Muscle of leg (tissue), 11 donors: Measurements from ENCODE around the gene INSYN2B. TPM values are rescaled to one million over a fixed set of nuclear protein-coding genes. Genes with fewer than 3 reads are reported as not detected.

ENCODE experiments used
- DNase-seq: peaks from one replicate; pipeline ENCODE4 v3.0.0; 2013
- H3K27ac ChIP-seq: one replicate; pipeline ENCODE4 v1.5.1; 2013; ENCODE audit warnings: mild to moderate bottlenecking, low read length, control low read depth
- H3K27me3 ChIP-seq: one replicate; pipeline ENCODE4 v1.6.1; 2013; ENCODE audit warnings: low read length; ENCODE audit not compliant: control insufficient read depth, insufficient read depth
- H3K36me3 ChIP-seq: one replicate; pipeline ENCODE4 v1.6.1; 2013; ENCODE audit warnings: low read length; ENCODE audit not compliant: control insufficient read depth, insufficient read depth
- H3K4me1 ChIP-seq: one replicate; pipeline ENCODE4 v1.6.1; 2013; ENCODE audit warnings: low read length; ENCODE audit not compliant: control insufficient read depth, insufficient read depth
- H3K4me3 ChIP-seq: one replicate; pipeline ENCODE4 v1.5.1; 2013; ENCODE audit warnings: low read length, control low read depth
- H3K9me3 ChIP-seq: replicated peaks from 2 replicates; pipeline ENCODE4 v1.6.1; 2013; ENCODE audit warnings: low read depth, low read length; ENCODE audit not compliant: control insufficient read depth
- WGBS: methylation state at CpG from one replicate; pipeline ENCODE4 v1.1.5; 2013; ENCODE audit warnings: missing lambda C conversion rate; ENCODE audit not compliant: insufficient coverage; 5-methylcytosine and 5-hydroxymethylcytosine counted together
- polyA plus RNA-seq, 8 donors: library from polyadenylated mRNA; unstranded; fragments of 120-200 nt; gene quantifications; one replicate each; pipeline versions ENCODE4 v1.2.1 to v1.2.3, GENCODE V29; 2013; ENCODE audit warnings: inconsistent platforms in 1 of 8, low replicate concordance in 1 of 8; ENCODE audit not compliant: insufficient read length in 8 of 8, insufficient read depth in 1 of 8
- total RNA-seq: library from RNA; stranded (reverse); fragments of 120-200 nt; gene quantifications from one replicate; pipeline ENCODE4 v1.2.4, GENCODE V29; 2013

INSYN2B gene
- total and polyA plus RNA-seq, 9 donors = 0.04 to 0.46 (median 0.26) TPM

DNA sequence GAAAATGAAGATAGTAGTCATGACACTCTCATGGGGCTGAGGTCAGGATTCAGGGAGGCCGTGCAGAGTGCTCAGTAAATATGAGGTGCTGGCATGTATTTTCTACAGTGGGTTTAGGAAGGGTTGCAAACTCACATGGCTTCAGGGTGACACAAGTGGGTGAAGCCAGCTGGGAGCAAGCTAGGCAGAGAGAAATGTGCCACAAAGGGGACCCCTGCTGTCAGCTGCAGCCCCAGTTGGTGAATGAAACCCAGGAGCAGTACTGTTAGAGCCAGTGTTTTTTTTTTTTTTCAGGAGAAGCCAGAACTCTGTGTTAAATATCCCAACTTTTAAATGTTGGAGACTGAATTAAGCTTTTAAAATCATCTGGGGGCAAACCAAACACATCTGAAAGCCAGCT, 75.3 kb downstream of the INSYN2B start:
- H3K27me3 ChIP-seq = no peaks in the 10 kb centered on the region
- H3K4me1 ChIP-seq = peaks cover 6% of the 10 kb centered on the region
- DNase-seq = no peak
- no peaks in the 10 kb centered on the region for H3K36me3 ChIP-seq
- 55% methylated on average over 1 of the region's 1 CpG for WGBS
- H3K9me3 ChIP-seq = no peaks in the 10 kb centered on the region
- no peak overlapping the region for H3K4me3 ChIP-seq
- H3K27ac ChIP-seq = no peak overlapping the region

DNA sequence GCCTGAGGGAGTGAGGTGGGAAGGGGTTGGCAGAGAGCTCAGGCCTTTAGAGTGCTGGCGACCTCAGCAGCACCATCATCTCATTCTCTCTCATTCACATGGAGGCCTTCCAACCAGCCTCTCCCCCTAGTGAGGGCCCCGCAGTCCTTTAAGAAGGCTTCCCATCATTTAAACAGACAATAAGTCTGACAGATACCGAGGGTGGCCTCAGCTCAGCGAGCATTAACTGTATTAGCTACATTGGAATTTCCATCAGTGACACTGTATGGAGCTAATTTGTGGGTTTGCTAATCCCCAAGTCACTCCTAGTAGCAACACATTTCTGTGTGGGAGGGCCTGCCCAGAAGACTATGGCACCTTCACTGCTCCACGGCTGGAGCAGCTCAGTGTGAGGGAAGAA, 75.8 kb downstream of the INSYN2B start:
- H3K4me1 ChIP-seq = peaks cover 6% of the 10 kb centered on the region

DNA sequence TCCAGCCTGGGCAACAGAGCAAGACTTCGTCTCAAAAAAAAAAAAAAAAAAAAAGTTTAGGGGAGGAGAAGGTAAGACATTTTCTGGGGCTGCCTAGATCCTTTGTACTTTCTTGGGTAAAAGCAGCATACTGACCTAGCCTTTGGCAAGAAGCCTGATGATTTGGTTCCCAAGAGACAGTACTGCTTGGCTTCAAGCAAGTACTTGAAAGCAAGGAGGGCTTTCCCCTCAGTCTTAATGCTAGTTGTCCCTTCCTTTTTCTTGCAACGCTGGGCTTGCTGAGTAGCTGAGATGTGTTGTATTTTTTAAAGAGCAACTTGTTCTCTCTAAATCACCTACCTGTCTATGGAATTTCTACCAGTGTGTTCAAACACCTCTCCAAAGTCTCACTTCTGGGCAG, 76.2 kb downstream of the INSYN2B start:
- DNase-seq = peak; percentile 76
- H3K27me3 ChIP-seq = no peaks in the 10 kb centered on the region
- H3K27ac ChIP-seq = no peak overlapping the region
- 67% methylated on average over 1 of the region's 2 CpGs for WGBS
- H3K36me3 ChIP-seq = no peaks in the 10 kb centered on the region
- peaks cover 6% of the 10 kb centered on the region for H3K4me1 ChIP-seq
- no peaks in the 10 kb centered on the region for H3K9me3 ChIP-seq
- H3K4me3 ChIP-seq = no peak overlapping the region

More for the DNA sequence above, 75.8 kb downstream of the INSYN2B start:
- peak; percentile 25 for DNase-seq
- WGBS = no CpG with 5 or more reads among the region's 5 CpGs
- no peak overlapping the region for H3K27ac ChIP-seq
- no peaks in the 10 kb centered on the region for H3K27me3 ChIP-seq
- no peak overlapping the region for H3K4me3 ChIP-seq
- H3K36me3 ChIP-seq = no peaks in the 10 kb centered on the region
- no peaks in the 10 kb centered on the region for H3K9me3 ChIP-seq

DNA sequence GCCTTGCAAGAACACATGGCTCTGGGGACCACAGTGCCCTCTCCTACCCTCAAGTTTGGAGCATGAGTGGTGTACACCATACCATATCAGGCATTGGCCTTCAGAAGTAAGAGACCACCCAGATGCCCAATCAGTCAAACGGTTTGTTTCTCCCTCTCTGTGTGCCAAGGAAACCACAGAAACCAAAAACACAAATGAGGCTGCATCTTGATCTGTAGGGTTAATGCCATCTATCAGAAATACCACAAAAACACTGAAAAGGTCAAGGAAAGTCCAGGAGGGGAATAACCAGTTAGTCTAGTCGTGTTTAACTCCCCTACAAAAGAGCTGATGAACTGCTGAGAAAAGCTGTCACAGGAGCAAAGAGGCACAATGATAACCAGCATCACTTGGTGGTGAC, 78.4 kb downstream of the INSYN2B start:
- Histone ChIP-seq H3K27ac (no peak overlapping the region), H3K4me3 (no peak overlapping the region), H3K4me1 (peaks cover 6% of the 10 kb centered on the region), H3K36me3 (no peaks in the 10 kb centered on the region), H3K9me3 (no peaks in the 10 kb centered on the region), H3K27me3 (peaks cover 2% of the 10 kb centered on the region)
- WGBS = no CpG with 5 or more reads among the region's 2 CpGs
- no peak for DNase-seq

DNA sequence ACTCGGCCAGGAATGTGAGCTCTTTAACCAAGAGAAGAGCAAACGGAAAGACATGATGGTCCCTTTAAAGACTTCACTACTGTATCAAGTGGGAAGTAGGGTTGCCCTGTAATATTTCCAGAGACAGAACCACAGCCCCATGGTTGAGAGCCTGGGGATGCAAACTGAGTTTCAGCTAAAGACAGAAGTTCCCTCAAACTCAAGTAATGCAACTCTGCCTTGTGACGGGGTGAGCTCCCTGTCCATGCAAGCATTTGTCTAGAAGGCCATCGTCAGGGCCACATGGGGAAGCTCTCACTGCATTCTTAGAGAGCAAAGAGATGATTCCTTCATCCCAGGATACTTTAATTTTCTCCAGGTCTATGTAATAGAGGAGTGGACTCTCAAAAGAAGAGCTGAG, 82.8 kb downstream of the INSYN2B start:
- H3K9me3 ChIP-seq = no peaks in the 10 kb centered on the region
- WGBS = no CpG with 5 or more reads among the region's 4 CpGs
- peaks cover 3% of the 10 kb centered on the region for H3K4me1 ChIP-seq
- H3K27me3 ChIP-seq = peaks cover 2% of the 10 kb centered on the region
- no peak overlapping the region for H3K27ac ChIP-seq
- no peak overlapping the region for H3K4me3 ChIP-seq
- no peak for DNase-seq
- H3K36me3 ChIP-seq = no peaks in the 10 kb centered on the region

DNA sequence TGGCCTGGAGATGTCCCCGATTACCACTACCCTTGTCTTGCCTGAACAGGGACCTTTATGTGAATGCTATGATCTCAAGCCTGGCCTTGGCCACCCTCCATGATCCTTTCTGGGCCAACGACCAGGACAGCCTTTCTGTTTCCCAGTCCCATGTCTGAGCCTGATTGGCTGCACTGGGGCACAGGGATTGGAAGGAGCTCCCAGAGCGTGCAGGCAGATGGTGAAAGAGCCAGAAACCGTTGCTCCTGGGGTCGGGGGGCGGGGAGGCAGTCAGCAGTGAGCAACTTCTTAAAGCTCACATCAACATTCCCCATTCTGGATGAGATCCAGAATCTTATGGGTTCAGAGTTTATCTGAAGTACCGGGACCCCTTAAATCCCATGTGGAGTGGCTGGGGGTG, 84.4 kb downstream of the INSYN2B start:
- no peak overlapping the region for H3K27ac ChIP-seq
- H3K9me3 ChIP-seq = no peaks in the 10 kb centered on the region
- H3K36me3 ChIP-seq = no peaks in the 10 kb centered on the region
- H3K27me3 ChIP-seq = peaks cover 2% of the 10 kb centered on the region
- H3K4me1 ChIP-seq = peaks cover 3% of the 10 kb centered on the region
- H3K4me3 ChIP-seq = no peak overlapping the region
- 33% methylated on average over 1 of the region's 7 CpGs for WGBS
- DNase-seq = peak; percentile 35

DNA sequence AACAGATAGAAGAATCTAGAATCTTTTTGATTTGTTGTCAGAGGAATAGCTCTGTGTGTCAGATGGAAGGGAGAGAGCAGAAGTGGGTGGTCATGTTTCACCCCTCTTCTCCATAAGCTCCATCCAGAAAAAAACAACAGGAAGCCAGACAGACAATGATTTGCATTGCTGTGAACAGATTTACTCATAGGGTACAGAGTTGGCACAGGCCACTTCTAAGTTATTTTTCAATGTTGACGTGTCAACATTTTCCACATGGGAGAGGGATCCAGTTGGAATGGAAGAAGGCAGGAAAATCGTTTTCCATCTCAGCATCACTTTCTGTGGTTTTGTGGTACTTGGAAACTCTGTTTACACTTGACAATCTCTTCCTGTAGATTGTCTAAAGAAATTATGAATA, 86.7 kb downstream of the INSYN2B start:
- no peaks in the 10 kb centered on the region for H3K36me3 ChIP-seq
- H3K9me3 ChIP-seq = no peaks in the 10 kb centered on the region
- DNase-seq = no peak
- peaks cover 3% of the 10 kb centered on the region for H3K4me1 ChIP-seq
- no peak overlapping the region for H3K4me3 ChIP-seq
- no CpG with 5 or more reads among the region's 2 CpGs for WGBS
- no peak overlapping the region for H3K27ac ChIP-seq
- peaks cover 2% of the 10 kb centered on the region for H3K27me3 ChIP-seq

DNA sequence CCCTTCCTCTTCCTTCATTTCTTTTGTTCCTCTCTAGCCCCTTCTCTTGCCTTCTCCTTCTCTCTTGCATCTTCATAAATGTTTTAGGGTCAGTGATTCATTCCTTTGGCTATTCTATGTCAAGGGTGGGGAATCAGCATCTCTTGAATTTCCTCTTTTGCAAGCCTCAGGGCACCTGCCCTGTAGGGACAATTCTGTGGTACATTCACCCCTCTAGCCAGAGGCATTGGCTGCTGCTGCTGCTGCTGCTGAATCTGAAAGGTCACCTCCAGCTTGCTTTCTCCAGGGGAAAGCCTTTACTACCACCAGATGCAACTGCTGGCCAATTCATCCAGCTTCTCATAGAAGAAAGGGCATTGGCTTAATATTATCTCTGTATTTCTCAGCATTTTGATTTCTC, 87.3 kb downstream of the INSYN2B start:
- Histone ChIP-seq H3K27me3 (no peaks in the 10 kb centered on the region), H3K36me3 (no peaks in the 10 kb centered on the region), H3K27ac (no peak overlapping the region), H3K9me3 (no peaks in the 10 kb centered on the region), H3K4me3 (no peak overlapping the region), H3K4me1 (peaks cover 3% of the 10 kb centered on the region)
- DNase-seq = no peak

DNA sequence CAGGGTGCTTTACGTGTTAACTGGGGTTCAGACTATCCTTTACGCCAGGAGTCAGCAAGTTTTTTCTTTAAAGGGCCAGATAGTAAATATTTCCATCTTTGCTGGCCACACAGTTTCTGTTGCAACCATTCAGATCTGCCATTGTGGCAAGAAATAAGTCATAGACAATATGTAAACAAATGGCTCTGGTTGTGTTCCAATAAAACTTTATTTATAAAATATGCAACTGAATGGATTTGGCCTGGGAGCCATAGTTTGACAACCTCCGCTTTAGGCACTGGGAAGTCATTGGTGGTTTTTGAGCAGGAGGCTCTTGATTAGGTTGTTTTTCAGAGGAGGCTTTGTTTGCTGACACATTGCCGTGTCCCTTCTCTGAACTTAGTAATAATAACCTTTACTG, 90.7 kb downstream of the INSYN2B start:
- WGBS = no CpG with 5 or more reads among the region's 4 CpGs

DNA sequence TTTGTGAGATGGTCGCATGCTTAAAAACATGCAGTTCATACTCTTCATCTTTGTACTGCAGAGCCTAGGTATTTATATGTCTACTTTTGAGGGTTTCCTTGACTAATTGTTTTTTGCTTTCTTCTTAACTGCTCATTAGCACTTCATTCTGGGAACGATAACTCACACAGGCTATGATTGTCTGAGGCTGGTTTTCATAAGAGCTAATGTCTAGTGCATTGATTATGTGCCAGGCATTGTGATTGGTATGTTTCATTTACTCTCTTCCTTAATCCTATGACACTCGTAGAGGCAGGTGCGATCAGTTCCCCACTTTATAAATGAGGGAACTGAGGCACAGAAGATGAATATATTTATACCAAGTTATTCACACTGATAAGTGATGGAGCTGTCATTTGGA, 93.6 kb downstream of the INSYN2B start:
- no peak overlapping the region for H3K4me3 ChIP-seq
- no peaks in the 10 kb centered on the region for H3K9me3 ChIP-seq
- H3K27me3 ChIP-seq = no peaks in the 10 kb centered on the region
- no peak overlapping the region for H3K27ac ChIP-seq
- H3K4me1 ChIP-seq = no peaks in the 10 kb centered on the region
- no CpG with 5 or more reads among the region's 4 CpGs for WGBS
- H3K36me3 ChIP-seq = no peaks in the 10 kb centered on the region
- DNase-seq = no peak

More for the DNA sequence above, 90.7 kb downstream of the INSYN2B start:
- Histone ChIP-seq H3K36me3 (no peaks in the 10 kb centered on the region), H3K9me3 (no peaks in the 10 kb centered on the region), H3K4me1 (no peaks in the 10 kb centered on the region), H3K27ac (no peak overlapping the region), H3K27me3 (no peaks in the 10 kb centered on the region), H3K4me3 (no peak overlapping the region)
- DNase-seq = no peak

DNA sequence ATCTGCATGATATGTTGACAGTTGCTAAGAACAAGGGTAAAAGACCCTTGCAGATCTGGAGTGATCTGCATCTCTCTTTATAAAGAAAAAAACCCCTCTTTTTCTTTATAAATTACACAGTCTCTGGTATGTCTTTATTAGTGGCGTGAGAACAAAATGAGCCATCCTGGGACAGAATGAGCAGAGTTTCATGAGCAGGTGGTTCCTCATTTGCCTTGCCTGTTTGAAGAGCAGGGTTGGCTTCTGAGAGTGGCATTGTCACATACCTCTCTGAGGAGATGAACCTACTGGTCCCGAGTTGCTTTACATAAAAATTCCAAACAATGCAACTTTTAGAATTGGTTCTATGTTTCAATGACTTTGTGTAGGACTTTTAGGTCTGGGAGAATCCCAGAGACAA, 94.3 kb downstream of the INSYN2B start:
- WGBS = no CpG with 5 or more reads among the region's 2 CpGs
- Histone ChIP-seq H3K36me3 (no peaks in the 10 kb centered on the region), H3K4me1 (no peaks in the 10 kb centered on the region), H3K9me3 (no peaks in the 10 kb centered on the region), H3K4me3 (no peak overlapping the region), H3K27ac (no peak overlapping the region), H3K27me3 (no peaks in the 10 kb centered on the region)
- DNase-seq = no peak
